Measurements from ENCODE around the gene TSPAN32. TPM values are rescaled to one million over a fixed set of nuclear protein-coding genes. Genes with fewer than 3 reads are reported as not detected.

TSPAN32 gene
- total RNA-seq, 2 experiments from 2014 or later: 0.69 to 2.0 TPM

DNA sequence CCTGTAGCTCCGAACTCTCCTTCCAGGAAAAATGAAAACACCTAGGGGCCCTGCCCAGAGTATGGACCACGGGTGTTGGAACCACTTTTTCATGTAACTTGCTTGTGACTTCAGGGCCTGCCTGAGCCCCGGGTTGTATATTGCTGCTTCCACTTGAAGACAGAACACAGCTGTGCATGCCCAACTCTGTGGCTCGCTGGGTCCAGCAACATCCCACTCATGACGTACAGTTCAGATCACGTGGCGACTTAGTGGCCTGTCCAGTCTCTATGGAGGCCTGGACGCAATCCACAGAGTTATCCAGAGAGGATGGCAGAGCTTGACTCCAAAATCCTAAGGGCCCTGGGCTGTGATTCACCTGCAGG, 6.9 kb upstream of the TSPAN32 start:
- intact Hi-C loops (cut with micrococcal nuclease; ENCODE audit: unreplicated experiment): no loop called here
- H3K4me2 ChIP-seq (ENCODE audit: low read length): no peak overlapping the region
- no peaks in the 10 kb centered on the region for H4K20me1 ChIP-seq (ENCODE audit: insufficient read depth, low read length)
- H3K9me2 ChIP-seq (ENCODE audit: insufficient read depth, low read length): no peaks in the 10 kb centered on the region
- no peak overlapping the region for H2AFZ ChIP-seq (ENCODE audit: low read length)
- CTCF ChIA-PET (ENCODE audit: unreplicated experiment): no interaction called here
- no peak overlapping the region for H3K4me3 ChIP-seq (ENCODE audit: low read depth, low read length, poor library complexity, severe bottlenecking)
- no peaks in the 10 kb centered on the region for H3K79me2 ChIP-seq (ENCODE audit: insufficient read depth, low read depth, low read length)
- no peaks in the 10 kb centered on the region for H3K9me3 ChIP-seq (ENCODE audit: low read length)
- H3K4me1 ChIP-seq (ENCODE audit: insufficient read depth, low read length, poor library complexity, severe bottlenecking): no peaks in the 10 kb centered on the region
- POLR2A ChIA-PET: interaction anchor here (0.5 kb wide), 1 partner anchor 88 kb away, joined by 5 read pairs; no protein-coding TSS in a partner anchor
- TF ChIP-seq, protein P1, sequence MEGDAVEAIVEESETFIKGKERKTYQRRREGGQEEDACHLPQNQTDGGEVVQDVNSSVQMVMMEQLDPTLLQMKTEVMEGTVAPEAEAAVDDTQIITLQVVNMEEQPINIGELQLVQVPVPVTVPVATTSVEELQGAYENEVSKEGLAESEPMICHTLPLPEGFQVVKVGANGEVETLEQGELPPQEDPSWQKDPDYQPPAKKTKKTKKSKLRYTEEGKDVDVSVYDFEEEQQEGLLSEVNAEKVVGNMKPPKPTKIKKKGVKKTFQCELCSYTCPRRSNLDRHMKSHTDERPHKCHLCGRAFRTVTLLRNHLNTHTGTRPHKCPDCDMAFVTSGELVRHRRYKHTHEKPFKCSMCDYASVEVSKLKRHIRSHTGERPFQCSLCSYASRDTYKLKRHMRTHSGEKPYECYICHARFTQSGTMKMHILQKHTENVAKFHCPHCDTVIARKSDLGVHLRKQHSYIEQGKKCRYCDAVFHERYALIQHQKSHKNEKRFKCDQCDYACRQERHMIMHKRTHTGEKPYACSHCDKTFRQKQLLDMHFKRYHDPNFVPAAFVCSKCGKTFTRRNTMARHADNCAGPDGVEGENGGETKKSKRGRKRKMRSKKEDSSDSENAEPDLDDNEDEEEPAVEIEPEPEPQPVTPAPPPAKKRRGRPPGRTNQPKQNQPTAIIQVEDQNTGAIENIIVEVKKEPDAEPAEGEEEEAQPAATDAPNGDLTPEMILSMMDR (conservative IDR thresholded peaks at IDR 0.05; ENCODE audit: low read length): no peak
- no peak for TF ChIP-seq EZH2phosphoT487 (IDR thresholded peaks at IDR 0.05; ENCODE audit: borderline replicate concordance, low read depth, low read length)
- no peaks in the 10 kb centered on the region for H3K36me3 ChIP-seq (ENCODE audit: insufficient read depth, low read length)
- no TSS peak for BruUV-seq (replicated peaks)
- no peak overlapping the region for H3K27ac ChIP-seq (ENCODE audit: low read depth, low read length, poor library complexity, severe bottlenecking)
- no peak for DNase-seq (ENCODE audit: low spot score)

DNA sequence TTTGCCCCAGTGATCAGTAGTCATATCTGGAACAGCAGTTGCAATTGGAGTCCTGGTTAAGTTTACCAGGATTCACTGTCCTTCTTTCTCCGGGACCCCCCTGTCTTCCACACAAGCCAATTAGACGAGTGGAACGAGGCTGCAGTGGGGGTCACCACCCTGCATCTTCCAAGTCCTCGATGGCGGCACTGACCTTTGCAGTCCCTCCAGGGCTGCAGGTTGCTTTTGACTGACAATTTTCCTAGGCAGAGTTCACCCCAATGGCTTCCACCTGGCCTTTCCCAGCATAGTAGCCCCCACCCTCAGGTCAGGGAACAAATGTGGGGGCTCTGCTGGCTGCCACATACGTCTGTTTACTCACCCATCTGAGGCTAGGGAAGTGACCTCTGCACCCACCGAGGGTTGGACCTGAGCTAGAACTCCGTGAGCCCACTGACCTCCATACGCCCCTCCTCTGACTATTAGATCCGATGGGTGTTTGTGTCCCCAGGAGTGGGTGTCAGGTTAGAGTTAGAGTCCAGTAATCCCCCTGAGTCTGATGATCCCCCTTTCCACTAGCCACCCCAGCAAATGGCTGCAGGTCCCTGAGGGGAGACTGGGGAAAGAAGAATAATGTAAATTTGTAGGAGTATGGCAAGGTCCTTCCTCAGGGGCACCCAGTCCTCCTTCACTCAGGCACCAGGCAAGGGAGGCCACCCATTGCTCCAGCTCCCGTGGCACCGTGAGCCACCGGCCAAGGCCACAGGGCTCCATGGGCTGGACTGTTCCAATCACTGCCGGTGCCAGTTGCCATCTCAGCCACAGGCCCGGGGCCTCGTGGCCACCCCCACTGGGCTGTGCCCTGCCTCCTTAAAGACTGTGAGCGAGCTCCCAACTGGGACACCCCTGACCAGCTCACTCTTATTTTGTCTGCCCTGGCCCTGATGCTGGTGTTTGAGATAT, 5.6 kb upstream of the TSPAN32 start:
- intact Hi-C loops (cut with micrococcal nuclease; ENCODE audit: unreplicated experiment): no loop called here

More for the DNA sequence above, 5.6 kb upstream of the TSPAN32 start:
- CTCF ChIA-PET (ENCODE audit: unreplicated experiment): no interaction called here
- H3K36me3 ChIP-seq (ENCODE audit: insufficient read depth, low read length): no peaks in the 10 kb centered on the region
- no peaks in the 10 kb centered on the region for H3K9me2 ChIP-seq (ENCODE audit: insufficient read depth, low read length)
- H2AFZ ChIP-seq (ENCODE audit: low read length): no peak overlapping the region
- H3K4me3 ChIP-seq (ENCODE audit: low read depth, low read length, poor library complexity, severe bottlenecking): no peak overlapping the region
- TF ChIP-seq, protein P1 (conservative IDR thresholded peaks at IDR 0.05; ENCODE audit: low read length): no peak
- no peak for TF ChIP-seq EZH2phosphoT487 (IDR thresholded peaks at IDR 0.05; ENCODE audit: borderline replicate concordance, low read depth, low read length)
- H3K9me3 ChIP-seq (ENCODE audit: low read length): no peaks in the 10 kb centered on the region
- no TSS peak for BruUV-seq (replicated peaks)
- no peaks in the 10 kb centered on the region for H4K20me1 ChIP-seq (ENCODE audit: insufficient read depth, low read length)
- H3K27ac ChIP-seq (ENCODE audit: low read depth, low read length, poor library complexity, severe bottlenecking): no peak overlapping the region
- POLR2A ChIA-PET: interaction anchor here (0.6 kb wide), 1 partner anchor 123 kb away, joined by 6 read pairs; no protein-coding TSS in a partner anchor
- no peaks in the 10 kb centered on the region for H3K79me2 ChIP-seq (ENCODE audit: insufficient read depth, low read depth, low read length)
- H3K4me2 ChIP-seq (ENCODE audit: low read length): no peak overlapping the region
- no peaks in the 10 kb centered on the region for H3K4me1 ChIP-seq (ENCODE audit: insufficient read depth, low read length, poor library complexity, severe bottlenecking)
- DNase-seq (ENCODE audit: low spot score): no peak
